ENCODE measurements around the gene MYO1H. TPM values are rescaled to one million over a fixed set of nuclear protein-coding genes. Genes with fewer than 3 reads are reported as not detected.

The MYO1H gene
- total RNA-seq, 1 experiment from 2014 or later: not detected

DNA sequence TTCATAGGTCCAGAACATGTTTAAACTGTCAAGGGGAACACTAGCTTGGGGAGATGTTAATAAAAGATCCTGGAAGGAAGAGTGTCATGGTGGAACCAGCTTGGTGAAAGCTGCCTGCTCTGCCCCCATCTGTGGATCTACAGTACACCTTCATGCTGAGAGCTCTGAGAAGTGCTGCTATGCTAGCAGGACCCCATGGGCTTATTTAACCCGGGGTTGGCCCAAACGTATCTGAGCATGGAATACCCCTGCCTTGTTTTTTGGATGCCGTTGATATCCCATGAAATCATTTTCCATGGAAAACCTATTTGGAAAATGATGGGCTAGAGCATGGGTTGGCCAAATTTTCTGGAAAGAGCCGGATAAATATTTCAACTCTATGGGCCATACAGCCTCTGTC, 144.0 kb downstream of the MYO1H start:
- no peaks in the 10 kb centered on the region for H3K9me3 ChIP-seq (ENCODE audit: control insufficient read depth in 1 of 2, insufficient read depth in 1 of 2, low read depth in 1 of 2, low read length in 2 of 2)
- H3K9ac ChIP-seq (ENCODE audit: low read length): no peak overlapping the region
- BruUV-seq (replicated peaks): no TSS peak
- H3K79me2 ChIP-seq (ENCODE audit: insufficient read depth, low read length): no peaks in the 10 kb centered on the region
- POLR2A ChIA-PET: no interaction called here
- no peak overlapping the region for H2AFZ ChIP-seq (ENCODE audit: low read depth, low read length, poor library complexity, severe bottlenecking)
- no peaks in the 10 kb centered on the region for H3K4me1 ChIP-seq (ENCODE audit: control insufficient read depth in 1 of 2, insufficient read depth in 2 of 2, low read length in 2 of 2)
- H3K4me2 ChIP-seq (ENCODE audit: low read length): no peak overlapping the region
- intact Hi-C loops (cut with micrococcal nuclease): no loop called here
- CTCF ChIA-PET: no interaction called here
- H3K4me3 ChIP-seq (replicated peaks in 1 of 2; ENCODE audit: low read depth in 1 of 2, low read length in 2 of 2): no peak overlapping the region
- no peaks in the 10 kb centered on the region for H3K9me2 ChIP-seq (ENCODE audit: insufficient read depth)
- no peaks in the 10 kb centered on the region for H4K20me1 ChIP-seq (ENCODE audit: insufficient read depth)
- RAD21 ChIA-PET (ENCODE audit: low non-redundant PET in 1 of 2, low total read pairs in 2 of 2, uncharacterized antibody in 2 of 2, unreplicated experiment in 2 of 2): no interaction called here
- H3K27me3 ChIP-seq (ENCODE audit: insufficient read depth, low read length): no peaks in the 10 kb centered on the region
- TF ChIP-seq POLR2AphosphoS5 (IDR thresholded peaks at IDR 0.05; ENCODE audit: low read depth, low read length) (no peak), ZBTB33 (IDR thresholded peaks at IDR 0.05; ENCODE audit: extremely low read depth, insufficient replicate concordance, low read length) (no peak), SP1 (IDR thresholded peaks at IDR 0.05; ENCODE audit: low read depth) (no peak)
- no peak overlapping the region for H3K27ac ChIP-seq (ENCODE audit: low read depth, low read length)
- ATAC-seq (no peak), DNase-seq (ENCODE audit: low read depth, low spot score) (no peak)
- H3K36me3 ChIP-seq (ENCODE audit: control insufficient read depth in 1 of 2, insufficient read depth in 2 of 2, low read length in 2 of 2): peaks cover 20 to 36% of the 10 kb centered on the region in 2 experiments

GRCh38 chr12:109492371-109492770, 144.7 kb downstream of the MYO1H start:
- H3K9me3 ChIP-seq (ENCODE audit: control insufficient read depth in 1 of 2, insufficient read depth in 1 of 2, low read depth in 1 of 2, low read length in 2 of 2): no peaks in the 10 kb centered on the region
- ChIA-PET RAD21 (ENCODE audit: low non-redundant PET in 1 of 2, low total read pairs in 2 of 2, uncharacterized antibody in 2 of 2, unreplicated experiment in 2 of 2) (no interaction called here), POLR2A (no interaction called here), CTCF (no interaction called here)
- H3K4me1 ChIP-seq (ENCODE audit: control insufficient read depth in 1 of 2, insufficient read depth in 2 of 2, low read length in 2 of 2): no peaks in the 10 kb centered on the region
- no peak overlapping the region for H3K27ac ChIP-seq (ENCODE audit: low read depth, low read length)
- H4K20me1 ChIP-seq (ENCODE audit: insufficient read depth): no peaks in the 10 kb centered on the region
- H3K9ac ChIP-seq (ENCODE audit: low read length): no peak overlapping the region
- no peaks in the 10 kb centered on the region for H3K79me2 ChIP-seq (ENCODE audit: insufficient read depth, low read length)
- H3K4me2 ChIP-seq (ENCODE audit: low read length): no peak overlapping the region
- no peak overlapping the region for H3K4me3 ChIP-seq (replicated peaks in 1 of 2; ENCODE audit: low read depth in 1 of 2, low read length in 2 of 2)
- H3K9me2 ChIP-seq (ENCODE audit: insufficient read depth): no peaks in the 10 kb centered on the region
- no peak overlapping the region for H2AFZ ChIP-seq (ENCODE audit: low read depth, low read length, poor library complexity, severe bottlenecking)
- no peak for ATAC-seq
- DNase-seq (ENCODE audit: low read depth, low spot score): no peak
- intact Hi-C loops (cut with micrococcal nuclease): no loop called here
- H3K36me3 ChIP-seq (ENCODE audit: control insufficient read depth in 1 of 2, insufficient read depth in 2 of 2, low read length in 2 of 2): peaks cover 14 to 30% of the 10 kb centered on the region in 2 experiments
- TF ChIP-seq YY1 (IDR thresholded peaks at IDR 0.05; ENCODE audit: extremely low read depth, insufficient replicate concordance, low read depth, low read length) (no peak), RAD21 (IDR thresholded peaks at IDR 0.05; ENCODE audit: low read depth) (no peak), ZNF274 (IDR thresholded peaks at IDR 0.05; ENCODE audit: low read depth, low read length) (no peak), FOSL1 (IDR thresholded peaks at IDR 0.05; ENCODE audit: low read depth) (no peak), SRF (IDR thresholded peaks at IDR 0.05; ENCODE audit: low read depth) (no peak), SP1 (IDR thresholded peaks at IDR 0.05; ENCODE audit: low read depth) (no peak), POLR2AphosphoS5 (IDR thresholded peaks at IDR 0.05; ENCODE audit: low read depth, low read length) (no peak)
- BruUV-seq (replicated peaks): no TSS peak
- H3K27me3 ChIP-seq (ENCODE audit: insufficient read depth, low read length): no peaks in the 10 kb centered on the region

Measured in HCT116 (cell line).